ENCODE data around the gene SSTR4.

SSTR4 gene

GRCh38 chr20:23085436-23086055, 50.4 kb downstream of the SSTR4 start:
- H3K4me1 ChIP-seq (ENCODE audit: low read depth, poor library complexity, severe bottlenecking), result no peaks in the 10 kb centered on the region
- no peaks in the 10 kb centered on the region for H3K79me2 ChIP-seq (ENCODE audit: insufficient read depth, low read depth)
- H4K20me1 ChIP-seq (ENCODE audit: insufficient read depth), result no peaks in the 10 kb centered on the region
- H3K27me3 ChIP-seq (ENCODE audit: insufficient read depth, low read depth), result no peaks in the 10 kb centered on the region
- TF ChIP-seq CTCF (conservative IDR thresholded peaks at IDR 0.05; ENCODE audit: low read depth, low read length), result no peak
- no peak overlapping the region for H3K9ac ChIP-seq
- no peak overlapping the region for H3K4me2 ChIP-seq
- H2AFZ ChIP-seq (ENCODE audit: low read depth), result no peak overlapping the region
- no peak overlapping the region for H3K4me3 ChIP-seq (IDR thresholded peaks at IDR 0.05; ENCODE audit: insufficient read depth, low read depth, low read length)
- no peaks in the 10 kb centered on the region for H3K36me3 ChIP-seq (ENCODE audit: insufficient read depth)
- H3K27ac ChIP-seq, result no peak overlapping the region

GRCh38 chr20:23086056-23086566, 51.0 kb downstream of the SSTR4 start, which contains the start of gene CD93:
Gene CD93 (minus strand): TSS chr20:23086324. CDS start chr20:23086192, 132 bp downstream.
- Histone ChIP-seq H3K4me3 (IDR thresholded peaks at IDR 0.05; ENCODE audit: insufficient read depth, low read depth, low read length) (no peak within 1 kb of the TSS), H3K4me1 (ENCODE audit: low read depth, poor library complexity, severe bottlenecking) (no peaks in the 10 kb centered on the region), H3K27ac (no peak within 1 kb of the TSS), H3K4me2 (no peak within 1 kb of the TSS), H3K36me3 (ENCODE audit: insufficient read depth) (no peaks in the 10 kb centered on the region), H3K79me2 (ENCODE audit: insufficient read depth, low read depth) (no peaks in the 10 kb centered on the region), H4K20me1 (ENCODE audit: insufficient read depth) (no peaks in the 10 kb centered on the region), H3K27me3 (ENCODE audit: insufficient read depth, low read depth) (no peaks in the 10 kb centered on the region), H3K9ac (no peak within 1 kb of the TSS), H2AFZ (ENCODE audit: low read depth) (no peak within 1 kb of the TSS)
- no peak for TF ChIP-seq CTCF (conservative IDR thresholded peaks at IDR 0.05; ENCODE audit: low read depth, low read length)

GRCh38 chr20:23086931-23087411, 51.9 kb downstream of the SSTR4 start:
- Histone ChIP-seq H3K27me3 (ENCODE audit: insufficient read depth, low read depth) (no peaks in the 10 kb centered on the region), H3K4me3 (IDR thresholded peaks at IDR 0.05; ENCODE audit: insufficient read depth, low read depth, low read length) (no peak overlapping the region), H3K4me1 (ENCODE audit: low read depth, poor library complexity, severe bottlenecking) (no peaks in the 10 kb centered on the region), H3K27ac (no peak overlapping the region), H4K20me1 (ENCODE audit: insufficient read depth) (no peaks in the 10 kb centered on the region), H3K4me2 (no peak overlapping the region), H3K9ac (no peak overlapping the region), H3K36me3 (ENCODE audit: insufficient read depth) (no peaks in the 10 kb centered on the region), H2AFZ (ENCODE audit: low read depth) (no peak overlapping the region), H3K79me2 (ENCODE audit: insufficient read depth, low read depth) (no peaks in the 10 kb centered on the region)
- TF ChIP-seq CTCF (conservative IDR thresholded peaks at IDR 0.05; ENCODE audit: low read depth, low read length), result no peak

- H3K36me3 ChIP-seq (ENCODE audit: insufficient read depth), result no peaks in the 10 kb centered on the region
- H4K20me1 ChIP-seq (ENCODE audit: insufficient read depth), result no peaks in the 10 kb centered on the region
- H3K9ac ChIP-seq, result no peak overlapping the region
- no peak for TF ChIP-seq CTCF (conservative IDR thresholded peaks at IDR 0.05; ENCODE audit: low read depth, low read length)
- H3K27me3 ChIP-seq (ENCODE audit: insufficient read depth, low read depth), result no peaks in the 10 kb centered on the region
- no peak overlapping the region for H3K27ac ChIP-seq
- H3K4me2 ChIP-seq, result no peak overlapping the region
- H2AFZ ChIP-seq (ENCODE audit: low read depth), result no peak overlapping the region
- no peaks in the 10 kb centered on the region for H3K4me1 ChIP-seq (ENCODE audit: low read depth, poor library complexity, severe bottlenecking)
- H3K4me3 ChIP-seq (IDR thresholded peaks at IDR 0.05; ENCODE audit: insufficient read depth, low read depth, low read length), result no peak overlapping the region
- H3K79me2 ChIP-seq (ENCODE audit: insufficient read depth, low read depth), result no peaks in the 10 kb centered on the region
Observed at GRCh38 chr20:23087587-23088251, 52.6 kb downstream of the SSTR4 start.
